ENCODE results near the gene CSMD2.

Gene CSMD2

DNA sequence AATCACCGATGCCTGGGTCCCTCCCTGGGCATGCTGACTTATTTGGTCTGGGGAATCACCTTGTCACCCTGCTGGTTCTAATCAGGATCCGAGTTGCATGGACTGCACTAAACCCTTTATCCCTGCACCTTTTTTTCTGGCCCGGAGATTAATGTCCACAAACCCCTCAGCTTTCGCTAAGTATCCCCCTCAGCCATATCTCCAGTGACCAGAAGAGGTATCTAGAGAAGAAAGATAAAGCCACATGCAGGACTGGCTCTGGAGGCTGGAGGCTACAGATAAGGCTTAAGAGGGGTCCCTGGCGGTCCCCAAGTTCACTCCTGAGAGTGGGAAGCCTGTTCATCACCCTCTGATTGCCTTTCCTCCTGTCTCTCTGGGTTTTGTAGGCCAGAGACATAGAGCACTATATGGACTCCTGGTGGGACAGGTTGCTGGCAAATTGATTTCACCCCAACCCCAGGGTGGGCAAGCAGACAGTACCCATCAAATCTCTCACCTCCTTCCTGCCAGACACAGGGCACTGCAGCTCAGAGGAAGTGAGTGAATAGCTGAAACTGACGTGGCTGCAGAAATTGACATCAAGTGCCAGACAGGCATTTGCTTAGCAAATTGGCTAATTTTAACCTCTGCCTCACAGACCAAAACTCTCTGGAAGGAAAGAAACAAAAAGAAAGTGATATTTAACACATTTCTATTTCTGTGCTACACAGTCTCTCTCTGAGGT, 262.4 kb downstream of the CSMD2 start:
- no peak for DNase-seq (ENCODE audit: low read depth in 2 of 2)

DNA sequence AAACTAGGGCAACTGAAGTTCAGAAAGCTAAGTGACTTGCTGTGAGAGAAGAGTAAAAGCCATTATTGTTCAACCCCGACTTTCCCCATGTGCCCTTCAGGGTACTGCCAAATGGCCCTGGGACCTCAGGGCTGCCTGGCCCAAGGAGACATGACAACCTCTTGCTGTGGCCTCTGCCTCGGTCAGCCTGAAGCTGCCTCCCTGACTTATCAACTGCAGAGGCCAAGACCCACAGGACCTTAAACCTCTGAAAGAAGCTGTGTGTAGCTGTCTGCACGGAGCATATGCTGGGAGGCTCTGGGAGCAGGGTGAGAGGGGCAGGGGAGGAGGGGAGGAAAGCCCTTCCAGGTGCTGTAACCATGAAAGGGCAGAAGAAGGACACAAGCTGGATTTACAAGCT, 265.3 kb downstream of the CSMD2 start:
- no peak for DNase-seq (ENCODE audit: low read depth in 2 of 2)

DNA sequence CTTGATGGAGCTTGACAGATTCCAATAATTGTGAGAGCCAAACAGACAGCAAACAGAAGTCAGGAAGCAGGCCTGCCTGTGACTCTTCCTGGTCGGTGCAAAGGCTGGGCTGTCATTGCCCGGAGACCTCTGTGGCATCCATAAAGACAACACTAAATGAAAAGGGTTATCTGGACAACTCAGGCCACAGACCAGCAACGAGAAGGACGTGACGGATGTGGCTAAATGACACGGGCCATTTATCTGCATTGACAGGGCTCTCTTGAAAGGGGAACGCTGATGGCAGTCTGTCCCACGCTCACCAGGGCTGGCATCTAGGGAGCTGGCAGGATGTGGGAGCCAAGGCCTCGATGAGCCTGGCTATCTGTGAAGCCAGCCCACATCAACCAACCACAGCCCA, 266.1 kb downstream of the CSMD2 start:
- DNase-seq (ENCODE audit: low read depth in 2 of 2), result no peak

DNA sequence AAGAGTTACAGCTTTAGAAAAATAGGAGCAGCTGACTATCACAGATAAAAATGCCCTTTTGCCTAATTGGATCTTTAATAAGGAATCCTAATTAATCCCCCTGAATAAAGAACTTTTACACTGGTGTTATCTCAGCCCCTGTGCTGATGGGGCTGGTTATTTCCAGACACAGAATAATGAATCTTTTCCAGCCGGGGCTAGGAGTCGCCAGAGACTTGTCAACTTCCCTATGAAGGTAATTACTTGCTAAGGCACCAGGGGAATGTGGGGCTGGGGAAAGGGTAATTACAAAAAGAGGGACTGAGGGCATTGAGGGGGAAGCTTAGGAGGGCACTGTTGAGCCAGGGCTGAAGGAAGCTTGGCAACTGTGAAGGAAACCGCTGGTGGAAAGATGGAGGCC, 266.6 kb downstream of the CSMD2 start:
- DNase-seq (ENCODE audit: low read depth in 2 of 2), result no peak

DNA sequence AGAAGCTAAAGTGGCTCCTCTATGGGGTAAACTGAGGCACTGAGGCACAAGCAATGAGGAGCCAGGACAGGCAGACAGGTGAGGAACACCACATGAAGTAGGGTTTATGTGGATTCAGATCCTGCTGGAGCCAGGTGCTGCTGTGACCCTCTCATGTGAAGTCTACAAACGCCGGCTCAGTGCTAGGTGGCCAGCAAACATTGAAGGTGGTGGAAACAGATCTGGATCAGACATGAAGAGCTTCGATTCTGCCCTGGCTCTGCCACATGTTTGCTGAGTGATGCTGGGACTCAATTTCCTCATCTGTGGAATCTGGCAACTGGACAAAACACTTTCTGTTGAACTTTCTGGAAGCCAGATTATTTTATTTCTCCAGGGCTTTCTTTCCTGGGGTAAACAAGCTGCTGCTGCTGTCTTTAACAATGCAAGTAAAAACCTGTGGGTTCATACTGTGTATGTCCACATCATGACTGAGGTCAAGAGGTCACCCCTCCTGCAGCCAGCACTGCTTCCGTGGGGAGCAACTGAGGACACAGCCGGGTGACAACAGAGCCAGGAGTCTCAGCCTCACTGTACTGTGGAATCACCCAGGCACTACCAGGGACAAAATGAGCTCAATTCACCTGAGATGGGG, 267.8 kb downstream of the CSMD2 start:
- no peak for DNase-seq (ENCODE audit: low read depth in 2 of 2)

DNA sequence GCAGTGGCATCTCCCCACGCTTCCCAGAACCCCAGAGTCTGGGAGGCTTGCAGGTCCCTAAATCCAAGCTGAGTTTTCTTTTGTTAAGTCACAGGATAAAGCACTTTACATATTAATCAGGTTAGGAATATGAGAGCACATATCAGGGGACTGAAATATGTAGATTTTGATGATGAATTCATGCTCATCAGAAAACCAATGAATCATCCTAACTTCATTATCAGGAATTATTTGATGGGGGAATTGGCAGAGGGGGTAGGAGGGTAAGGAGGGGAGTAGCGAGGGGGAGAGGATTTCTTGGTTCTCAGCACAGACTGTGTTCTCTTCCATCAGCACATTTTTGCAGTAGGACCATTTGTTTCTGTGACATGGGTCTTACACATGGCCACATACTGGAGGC, 269.1 kb downstream of the CSMD2 start:
- DNase-seq (ENCODE audit: low read depth in 2 of 2), result no peak

DNA sequence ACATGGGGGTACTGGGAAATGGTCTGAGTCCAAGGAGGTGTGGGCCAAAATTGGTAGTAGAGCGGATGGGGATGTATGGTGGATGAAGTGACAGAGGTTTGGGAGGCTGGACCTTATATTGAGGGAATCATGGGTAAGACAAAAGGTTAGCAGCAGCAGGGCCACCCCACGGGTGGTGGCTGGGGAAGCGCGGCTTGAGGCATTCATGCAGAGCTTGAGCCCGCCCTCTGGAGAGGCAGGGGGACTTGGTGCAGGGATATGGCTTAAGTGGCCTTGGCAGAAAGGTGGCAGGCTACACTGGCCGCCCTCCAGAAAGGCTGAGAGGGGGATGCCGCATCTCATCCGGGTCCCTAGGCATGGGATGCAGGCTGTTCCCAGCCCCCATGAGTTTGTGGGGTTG, 269.6 kb downstream of the CSMD2 start:
- no peak for DNase-seq (ENCODE audit: low read depth in 2 of 2)

DNA sequence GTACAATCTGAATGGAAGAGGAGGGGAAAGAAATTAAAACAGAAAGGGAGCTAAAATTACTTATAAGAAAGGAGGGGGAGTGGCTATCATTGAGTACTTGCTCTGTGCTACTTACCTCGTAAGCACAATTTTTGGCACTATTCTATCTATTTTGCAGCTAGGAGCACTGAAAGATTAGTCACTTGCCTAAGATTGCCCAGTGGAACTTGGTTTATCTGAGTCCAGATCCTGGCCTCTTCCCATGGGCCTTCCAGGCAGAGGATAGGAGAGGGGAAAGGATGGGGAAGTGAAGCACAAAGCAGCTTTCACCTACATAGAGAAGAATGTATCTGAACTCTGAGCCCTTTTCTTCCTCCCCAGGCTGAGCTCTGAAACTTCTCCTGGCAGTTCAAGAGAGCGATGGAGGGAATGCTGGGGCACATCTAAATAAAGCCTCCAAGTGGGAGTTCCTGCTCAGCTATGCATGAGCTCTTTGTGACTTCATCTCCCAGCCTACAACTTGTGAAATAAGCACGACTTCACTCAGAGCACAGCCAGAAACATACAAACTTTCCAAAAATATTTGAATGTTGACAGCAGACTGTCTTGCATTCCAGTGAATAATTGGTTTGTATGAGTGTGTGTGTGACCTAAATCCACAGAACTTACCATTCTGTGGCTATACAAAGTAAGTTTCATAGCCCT, 271.7 kb downstream of the CSMD2 start:
- no peak for DNase-seq (ENCODE audit: low read depth in 2 of 2)

DNA sequence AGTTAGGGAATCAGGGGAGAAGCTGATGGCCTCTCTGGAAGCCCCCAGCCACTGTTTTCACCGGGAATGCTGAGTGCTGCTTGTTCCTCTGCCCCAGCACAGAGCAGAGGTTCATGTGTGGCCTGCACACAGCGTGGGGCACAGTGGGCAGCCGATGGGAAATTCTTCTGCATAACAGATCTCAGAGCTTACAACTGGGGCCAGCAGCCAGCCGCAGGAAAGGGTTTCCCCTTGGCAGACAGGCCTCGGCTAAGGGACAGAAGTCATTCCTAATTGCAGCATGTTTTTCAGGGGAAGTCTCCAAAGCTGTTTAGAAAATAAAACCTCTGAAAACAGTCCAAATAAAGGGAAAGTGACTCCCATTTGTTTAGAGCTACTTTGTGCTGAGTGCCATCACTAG, 278.5 kb downstream of the CSMD2 start:
- DNase-seq (ENCODE audit: low read depth in 2 of 2), result no peak

DNA sequence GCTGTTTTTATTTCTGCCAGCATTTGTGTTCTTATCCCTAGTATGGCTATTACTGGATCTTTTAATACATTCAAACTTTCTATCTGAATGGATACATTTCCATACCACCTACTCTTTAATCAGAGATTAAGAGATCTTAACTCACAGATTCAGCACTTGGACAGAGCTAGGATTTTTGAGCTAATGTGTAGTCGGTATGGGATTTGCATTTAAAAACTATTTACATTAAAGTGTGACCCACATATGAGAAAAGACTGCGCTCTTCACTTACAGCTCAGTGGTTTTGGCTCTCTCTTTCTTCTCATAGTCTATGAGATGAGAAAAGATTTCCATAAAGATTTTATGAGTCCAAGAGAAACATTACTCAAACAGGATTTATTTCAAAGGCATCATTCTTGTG, 284.7 kb downstream of the CSMD2 start:
- no peak for DNase-seq (ENCODE audit: low read depth in 2 of 2)

DNA sequence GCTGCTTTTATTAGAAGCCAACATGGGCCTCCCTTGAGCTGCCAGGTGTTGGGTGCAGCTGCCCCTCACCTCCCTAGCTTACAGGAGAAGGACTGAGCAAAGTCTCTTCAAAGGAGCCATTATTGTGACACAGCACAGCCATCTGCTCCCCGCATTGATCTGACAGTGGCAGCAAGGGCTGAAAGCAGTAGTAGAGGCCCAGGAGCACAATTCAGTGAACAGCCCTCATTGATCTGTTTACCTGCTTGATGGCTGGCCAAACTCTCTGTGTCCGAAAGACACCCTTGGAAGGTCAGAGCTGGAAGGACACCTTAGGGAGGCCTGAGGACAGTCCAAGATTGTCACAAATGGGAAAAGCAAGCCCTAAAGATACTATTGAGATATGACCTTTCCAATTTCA, 286.6 kb downstream of the CSMD2 start:
- DNase-seq (ENCODE audit: low read depth in 2 of 2), result no peak

DNA sequence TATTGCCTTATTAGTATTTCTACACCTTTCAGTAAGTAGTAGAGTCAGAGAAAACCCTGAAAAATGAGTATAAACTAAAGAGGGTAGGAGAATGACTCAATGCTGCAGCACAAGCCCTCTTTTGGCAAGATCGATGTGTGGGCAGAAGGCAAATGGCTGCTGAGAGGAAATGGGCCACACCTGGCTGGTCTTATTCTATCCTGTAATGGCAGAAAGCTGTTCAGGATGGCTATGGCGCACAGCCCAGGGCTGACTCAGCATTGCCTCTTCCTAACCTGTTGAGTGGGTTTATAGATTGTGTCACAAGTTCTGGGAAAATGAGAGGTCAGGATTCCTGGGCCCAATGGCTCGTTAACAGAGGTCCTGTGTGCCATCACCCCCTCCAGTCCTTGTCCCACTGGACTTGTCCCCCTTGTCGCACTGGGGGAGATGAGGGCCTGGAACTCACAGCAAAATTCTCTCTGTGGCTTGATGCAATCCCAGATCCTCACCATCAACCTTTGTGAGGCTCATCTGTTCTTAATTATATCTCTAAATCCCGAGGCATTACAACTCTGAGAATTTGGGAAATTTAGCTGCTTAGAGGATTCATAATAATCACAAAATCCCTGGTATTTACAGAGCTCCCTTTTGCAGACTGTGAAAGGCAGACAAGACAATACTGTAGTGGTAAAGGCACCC, 287.9 kb downstream of the CSMD2 start:
- DNase-seq (ENCODE audit: low read depth in 2 of 2), result no peak

DNA sequence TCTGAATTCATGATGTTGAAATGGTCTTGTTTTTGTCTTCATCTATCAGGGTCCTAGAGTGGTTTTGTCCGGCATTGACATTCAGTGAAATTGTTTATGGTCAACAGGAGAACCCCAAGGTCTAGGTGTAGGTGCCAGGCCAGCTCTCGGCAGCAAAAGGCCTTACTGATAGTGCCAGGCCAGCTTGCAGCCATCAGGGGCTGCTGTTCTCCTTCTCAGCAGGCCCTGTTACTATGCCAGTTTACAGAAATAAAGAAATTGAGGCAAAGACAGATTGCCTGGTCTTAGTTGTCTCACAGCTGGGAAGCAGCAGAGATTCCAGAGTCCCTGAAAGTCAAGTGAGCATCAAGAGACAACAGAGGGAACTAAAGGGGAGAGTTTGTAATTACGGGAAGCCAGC, 289.2 kb downstream of the CSMD2 start:
- DNase-seq (ENCODE audit: low read depth in 2 of 2), result no peak

DNA sequence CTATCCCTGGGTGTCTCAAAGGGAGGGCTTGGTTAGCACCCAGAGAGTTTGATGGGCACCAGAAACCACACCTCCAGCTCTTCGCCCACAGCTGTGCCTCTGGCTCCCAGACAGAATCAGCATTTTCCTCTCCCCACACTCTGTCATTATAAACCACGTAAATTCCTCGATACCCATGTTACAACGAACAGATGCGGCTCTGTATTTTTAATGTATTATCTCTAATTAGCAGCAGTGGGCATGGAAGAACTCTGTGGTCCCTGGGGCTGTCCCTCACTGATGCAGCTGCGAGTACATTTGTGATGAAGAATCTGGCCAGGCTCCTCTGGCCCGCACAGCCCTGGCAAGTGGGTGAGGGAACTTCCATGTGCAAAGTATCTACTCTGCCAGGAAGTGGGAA, 290.4 kb downstream of the CSMD2 start:
- no peak for DNase-seq (ENCODE audit: low read depth in 2 of 2)

DNA sequence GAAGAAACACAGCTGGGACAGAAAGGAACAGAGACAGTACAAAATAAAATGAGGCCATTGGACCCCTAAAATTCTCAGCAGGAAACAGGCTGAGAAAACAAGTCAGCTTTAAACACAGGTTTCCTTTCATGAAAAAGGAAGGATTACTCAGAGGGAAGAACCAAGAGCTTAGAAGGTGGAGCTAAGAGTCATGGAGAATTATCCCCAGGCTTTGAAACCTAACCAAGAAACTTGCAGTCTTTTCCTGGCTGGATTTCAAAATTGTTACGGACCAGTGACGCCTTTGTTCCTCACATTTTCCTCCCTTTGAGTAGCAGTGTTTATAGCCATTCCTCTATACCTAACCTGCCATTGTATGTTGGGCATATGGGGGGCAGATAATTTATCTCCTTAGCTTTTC, 292.3 kb downstream of the CSMD2 start:
- no peak for DNase-seq (ENCODE audit: low read depth in 2 of 2)

DNA sequence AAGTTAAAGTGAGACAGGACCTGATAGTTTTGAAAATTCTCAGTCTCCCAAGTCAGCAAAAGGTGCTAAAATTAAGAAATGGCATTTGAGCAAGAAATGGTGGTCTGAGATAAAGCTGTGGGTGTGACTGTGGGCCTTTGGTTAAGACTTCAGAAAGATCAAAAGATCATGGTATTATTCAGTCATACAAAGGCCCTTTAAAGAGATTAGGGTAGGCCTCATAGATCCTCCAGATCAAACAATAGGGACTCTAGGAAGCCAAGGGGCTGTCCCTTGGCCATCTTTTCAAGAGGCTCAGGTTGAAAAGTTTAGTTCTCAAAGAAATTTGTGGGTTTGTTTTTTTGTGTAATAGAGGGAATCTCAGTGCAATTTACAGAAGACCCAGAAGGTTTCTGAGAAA, 292.8 kb downstream of the CSMD2 start:
- no peak for DNase-seq (ENCODE audit: low read depth in 2 of 2)

DNA sequence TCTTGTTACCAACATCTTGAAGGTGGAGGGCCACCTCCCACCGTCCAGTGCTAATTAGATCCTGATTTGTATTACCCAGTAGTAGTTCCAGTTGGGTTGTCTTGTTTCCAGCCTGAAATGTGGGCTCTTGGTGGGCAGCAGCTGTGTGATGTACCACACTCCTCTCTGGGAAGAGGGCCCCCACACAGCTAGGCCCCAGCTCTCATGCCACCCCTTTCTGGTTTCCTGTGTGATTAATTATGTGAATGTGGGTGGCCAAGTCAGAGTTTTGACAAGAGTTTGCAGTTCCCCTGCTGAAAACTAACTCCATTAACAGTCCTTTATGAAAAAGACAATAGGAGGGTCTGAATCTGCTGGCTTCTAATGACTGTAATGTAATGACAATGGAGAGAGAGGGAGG, 297.3 kb downstream of the CSMD2 start:
- no peak for DNase-seq (ENCODE audit: low read depth in 2 of 2)

DNA sequence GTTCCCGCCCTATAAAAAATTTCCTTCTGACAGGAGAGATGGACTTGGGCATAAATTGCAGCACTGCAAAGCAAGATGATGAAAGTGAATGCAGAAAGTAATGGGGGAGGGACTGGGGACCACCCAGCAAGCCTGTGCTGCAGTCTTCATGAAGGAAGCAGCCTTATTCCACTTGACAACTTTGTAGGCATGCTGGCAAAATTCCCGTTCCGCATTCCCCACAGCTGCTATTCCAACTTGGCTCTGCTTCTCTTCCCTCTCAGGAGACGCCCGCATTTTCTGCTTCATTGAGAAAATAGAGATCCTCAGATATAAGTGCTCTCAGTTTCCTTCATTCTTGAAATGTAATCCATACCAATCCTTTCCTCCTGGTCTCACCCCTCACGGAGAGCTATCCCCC, 298.7 kb downstream of the CSMD2 start:
- DNase-seq (ENCODE audit: low read depth in 2 of 2), result no peak

DNA sequence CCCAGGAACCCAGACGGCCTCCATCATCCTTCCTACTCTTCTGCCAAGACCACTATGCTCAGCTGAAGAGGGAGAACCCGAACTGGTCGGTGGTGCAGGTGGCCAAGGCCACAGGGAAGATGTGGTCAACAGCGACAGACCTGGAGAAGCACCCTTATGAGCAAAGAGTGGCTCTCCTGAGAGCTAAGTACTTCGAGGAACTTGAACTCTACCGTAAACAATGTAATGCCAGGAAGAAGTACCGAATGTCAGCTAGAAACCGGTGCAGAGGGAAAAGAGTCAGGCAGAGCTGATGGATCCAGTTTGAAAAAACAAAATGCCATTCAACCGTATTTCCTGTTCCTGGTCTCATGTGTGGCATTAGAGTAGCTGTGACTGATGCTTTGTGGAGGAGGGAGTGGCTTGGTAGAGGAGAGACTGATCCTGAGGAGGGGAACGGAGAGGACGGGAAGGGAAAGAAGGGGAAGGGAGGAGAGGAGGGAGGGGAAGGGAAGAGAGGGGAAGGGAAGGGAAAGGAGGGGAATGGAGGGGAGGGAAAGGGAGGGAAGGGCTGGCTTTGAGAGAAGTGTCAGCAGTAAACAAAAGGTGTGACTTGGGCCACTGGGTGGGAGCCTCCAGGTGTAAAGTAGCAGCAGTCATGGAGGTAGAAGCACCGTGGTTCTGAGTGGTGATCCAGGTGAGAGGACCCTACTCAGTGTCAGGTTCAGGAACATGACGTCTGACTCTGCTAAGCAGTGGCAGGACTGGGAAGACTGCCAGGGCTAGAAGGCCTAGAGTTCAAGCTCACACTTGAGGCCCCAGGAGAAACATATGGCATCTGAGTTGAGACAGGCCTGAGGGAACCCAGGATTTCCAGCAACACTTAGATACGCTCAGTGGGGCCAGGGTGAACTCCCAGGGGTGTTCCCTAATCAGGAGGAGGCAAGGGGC, 300.3 kb downstream of the CSMD2 start:
- no peak for DNase-seq (ENCODE audit: low read depth in 2 of 2)

DNA sequence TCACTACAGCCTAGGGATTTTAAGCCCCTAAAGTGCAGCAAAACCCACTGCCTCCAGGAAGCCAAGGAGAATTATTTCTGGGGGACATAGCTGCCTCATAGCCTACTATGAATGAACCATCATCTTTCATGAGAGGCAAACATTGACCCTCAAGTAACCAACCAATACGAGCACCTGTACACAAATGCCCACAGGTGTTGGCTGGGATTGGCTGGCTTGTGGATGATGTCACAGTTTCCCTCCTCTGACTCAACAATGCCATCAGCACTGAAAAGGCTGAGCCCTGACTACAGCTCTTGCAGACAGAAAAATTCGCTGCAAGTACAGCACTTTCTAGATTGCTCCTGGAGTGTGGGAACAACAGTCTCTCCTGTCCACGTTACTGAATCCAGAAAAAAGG, 301.3 kb downstream of the CSMD2 start, which contains the start of gene HMGB4:
TSS of gene HMGB4 (plus strand) at position 301 of the 400 bp plus-strand sequence. CDS start 113 bp downstream, outside the sequence.
- DNase-seq (ENCODE audit: low read depth in 2 of 2), result no peak

DNA sequence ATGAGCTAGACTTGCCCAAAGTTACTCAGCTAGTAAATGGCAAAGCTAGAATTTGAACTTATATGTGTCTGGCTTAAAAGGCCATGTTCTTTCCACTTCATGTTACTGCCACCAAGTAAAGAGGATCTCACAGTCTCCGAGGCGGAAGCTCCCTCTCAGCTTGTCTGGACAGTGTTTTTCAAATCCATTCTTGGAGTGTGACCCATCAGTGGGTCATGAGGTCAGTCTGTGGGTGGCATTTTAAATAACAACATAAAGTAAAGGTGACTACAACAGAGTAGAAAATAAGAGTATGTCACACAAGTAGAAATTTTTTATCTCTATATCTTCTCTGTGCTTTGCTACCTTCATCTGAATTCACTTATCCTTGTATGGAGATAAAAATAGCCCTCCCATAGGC, 304.4 kb downstream of the CSMD2 start:
- no peak for DNase-seq (ENCODE audit: low read depth in 2 of 2)

Measured in stimulated activated CD4-positive, alpha-beta T cell treated with anti-CD3 and anti-CD28 coated beads, Interleukin-1b, Interleukin-23, amount 100 ng/mL, for 1 hour (primary cell).